Regular cardiac myocyte (primary cell): Measurements from ENCODE around the gene ZNF688. TPM values are rescaled to one million over a fixed set of nuclear protein-coding genes. Genes with fewer than 3 reads are reported as not detected.

ENCODE experiments used
- total RNA-seq: library from RNA; depleted of rRNA; stranded (reverse); fragments of >200 nt; gene quantifications from 2 replicates; pipeline ENCODE4 v1.2.3, GENCODE V29; 2014

The ZNF688 gene
- 5.6 and 12.7 TPM in 2 replicates for total RNA-seq

DNA sequence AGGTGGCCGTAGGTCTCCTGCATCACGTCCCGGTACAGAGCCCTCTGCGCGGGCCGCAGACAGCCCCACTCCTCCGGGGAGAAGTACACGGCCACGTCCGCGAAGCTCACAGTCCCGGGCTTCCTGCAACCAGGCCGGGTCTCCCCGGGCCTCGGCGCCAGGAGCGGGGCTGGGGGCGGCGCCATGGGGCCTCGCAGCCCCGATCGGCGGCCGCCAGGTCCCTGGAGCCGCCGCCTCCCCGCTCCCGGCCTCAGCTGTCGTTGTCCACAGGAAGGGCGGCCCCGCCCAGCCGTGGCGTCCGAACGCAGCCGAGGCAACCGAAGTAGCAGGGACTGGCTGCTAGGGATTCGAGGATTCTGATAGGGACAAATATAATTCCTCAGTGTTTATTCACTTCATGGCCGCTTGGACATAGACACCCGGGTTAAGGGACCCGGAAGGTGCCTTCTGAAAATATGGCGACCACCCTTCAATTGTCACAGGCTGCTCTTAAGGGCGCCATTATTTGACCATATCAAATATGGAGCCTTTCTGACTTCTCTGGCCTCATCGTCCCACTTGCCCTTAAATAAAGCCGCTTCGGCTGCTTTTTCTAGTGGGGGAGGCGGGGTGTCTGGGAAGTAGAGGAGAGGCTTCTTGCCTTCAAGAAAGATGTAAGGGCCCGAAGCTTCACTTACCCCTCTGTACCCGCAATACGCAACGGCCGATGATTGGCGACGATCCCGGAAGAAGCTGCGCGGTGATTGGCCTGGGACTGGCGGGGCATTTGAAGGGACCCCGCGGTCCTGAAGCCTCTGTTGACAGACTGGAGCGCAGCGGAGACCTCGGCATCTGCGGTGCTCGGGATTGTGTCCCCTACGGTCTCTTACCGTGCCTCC lies at the start of gene ZNF688:
ZNF688 (minus strand) TSS at position 270 of the 878 bp plus-strand sequence; CDS start at position 185, 85 bp downstream.

DNA sequence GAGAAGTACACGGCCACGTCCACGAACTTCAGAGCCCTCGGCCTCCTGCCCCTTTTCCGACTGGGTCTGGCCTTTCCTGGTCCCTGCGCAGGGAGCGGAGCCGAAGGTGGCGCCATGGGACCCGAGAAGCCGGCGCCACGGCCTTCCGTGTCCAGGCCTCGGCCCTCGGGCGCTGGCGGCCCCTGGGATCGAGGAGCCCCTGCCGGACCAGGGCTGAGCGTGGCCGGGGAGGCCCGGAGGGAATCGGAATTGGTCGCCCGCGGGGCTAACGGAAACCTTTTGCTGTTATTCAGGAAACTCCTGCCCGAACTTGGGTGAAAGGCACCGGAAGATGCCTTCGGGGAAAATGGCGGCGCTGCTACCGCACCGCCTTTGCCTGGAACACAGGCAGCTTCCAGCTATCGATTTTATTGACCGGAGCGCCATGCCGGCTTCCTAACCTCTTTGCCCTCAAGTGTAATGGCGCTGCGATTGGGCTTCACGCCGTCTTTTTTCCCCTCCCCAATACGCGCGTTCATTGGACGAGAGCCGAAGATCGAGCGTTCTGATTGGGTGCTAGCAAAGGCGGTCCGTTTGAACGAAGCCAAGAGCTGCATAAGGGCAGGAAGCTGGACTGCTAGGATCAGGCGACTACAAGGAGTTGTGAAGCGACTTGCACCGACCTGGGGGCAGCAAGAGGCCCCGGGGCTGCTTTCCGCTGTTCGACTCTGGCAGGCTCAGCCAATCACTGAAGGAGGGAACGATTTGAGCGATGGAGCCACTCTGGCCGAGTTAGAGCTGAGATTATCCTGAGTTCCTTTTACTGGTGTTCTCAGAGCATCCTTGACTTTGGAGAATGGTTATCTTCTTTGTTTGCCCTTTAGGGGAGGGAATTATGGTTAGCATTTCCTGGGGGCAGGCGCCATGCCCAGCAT lies 38.7 kb upstream of the ZNF688 start, which contains the start of gene ZNF689:
ZNF689 (minus strand) TSS at position 464 of the 914 bp plus-strand sequence; CDS start at position 116, 348 bp downstream.

DNA sequence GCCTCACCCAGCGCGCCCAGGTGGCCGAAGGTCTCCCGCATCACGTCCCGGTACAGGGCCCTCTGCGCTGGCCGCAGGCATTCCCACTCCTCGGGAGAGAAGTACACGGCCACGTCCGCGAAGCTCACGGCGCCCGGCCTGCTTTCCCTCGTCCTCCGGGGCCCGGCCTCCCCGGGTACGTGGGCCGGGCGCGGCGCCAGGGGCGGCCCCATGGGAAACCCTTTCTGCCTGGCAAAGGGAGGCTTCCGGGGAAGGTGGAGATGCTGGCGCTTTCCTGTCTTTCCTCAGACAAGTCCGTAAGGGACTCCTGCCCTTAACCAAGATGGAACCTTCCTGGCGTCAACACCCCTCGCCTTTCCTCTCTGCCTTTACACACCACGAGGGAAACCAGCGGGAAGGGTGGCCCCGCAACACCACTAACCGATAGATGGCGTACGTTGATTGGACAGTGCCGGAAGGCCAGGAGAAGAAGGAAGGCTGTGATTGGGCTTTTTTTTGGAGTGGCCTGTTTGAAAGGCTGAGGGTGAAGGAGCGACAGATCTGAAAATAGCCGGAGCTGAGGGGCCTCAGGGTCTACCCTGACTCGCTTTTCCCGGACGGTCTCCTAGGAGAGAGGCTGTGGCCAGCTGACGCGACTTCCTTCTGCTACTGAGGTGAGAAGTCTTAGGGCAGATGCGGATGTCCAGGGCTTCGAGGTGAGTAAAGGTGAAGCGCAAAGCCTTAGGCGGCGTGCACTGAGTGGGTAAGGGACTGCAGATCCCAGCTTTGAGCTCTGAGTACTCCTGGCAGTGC lies 14.1 kb upstream of the ZNF688 start, which contains the start of gene ZNF785:
ZNF785 (minus strand) TSS at position 298 of the 792 bp plus-strand sequence; CDS start at position 212, 86 bp downstream.

DNA sequence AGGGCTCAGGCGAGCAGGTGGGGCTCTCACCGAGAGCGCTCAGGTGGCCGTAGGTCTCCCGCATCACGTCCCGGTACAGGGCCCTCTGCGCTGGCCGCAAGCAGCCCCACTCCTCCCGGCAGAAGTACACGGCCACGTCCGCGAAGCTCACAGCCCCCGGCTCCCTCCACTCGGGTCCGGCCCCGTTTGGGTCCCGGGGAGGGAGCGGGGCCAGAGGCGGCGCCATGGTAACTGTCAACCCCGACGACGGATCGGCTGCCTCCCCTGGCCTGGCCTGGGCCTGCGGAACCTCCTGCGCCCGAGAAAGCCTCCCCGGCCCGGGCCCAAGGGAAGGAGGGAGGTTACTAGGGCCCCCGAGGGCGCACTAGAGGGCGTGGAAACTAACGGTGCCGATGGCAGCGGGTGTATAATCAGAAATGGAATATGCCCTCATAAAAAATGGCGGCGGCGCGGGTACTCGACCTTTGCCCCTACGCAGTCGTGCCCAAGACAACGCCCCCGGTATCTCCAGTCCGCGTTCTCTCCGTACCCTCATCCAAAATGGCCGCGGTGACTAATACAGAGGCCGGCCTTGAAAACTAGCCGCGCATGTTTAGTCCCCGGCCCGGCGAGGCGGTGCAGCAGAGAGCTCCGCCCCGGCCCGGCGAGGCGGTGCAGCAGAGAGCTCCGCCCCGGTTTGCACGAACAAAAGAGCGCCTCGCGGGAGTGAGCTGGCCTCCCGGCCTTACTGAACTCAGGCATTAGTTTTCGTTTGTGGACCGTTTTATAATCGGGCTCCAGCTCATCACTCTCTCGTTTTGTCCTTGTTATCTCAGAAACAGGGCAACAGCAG lies 13.3 kb downstream of the ZNF688 start, which contains the start of gene ZNF764:
ZNF764 (minus strand) TSS at position 418 of the 832 bp plus-strand sequence; CDS start at position 226, 192 bp downstream.

DNA sequence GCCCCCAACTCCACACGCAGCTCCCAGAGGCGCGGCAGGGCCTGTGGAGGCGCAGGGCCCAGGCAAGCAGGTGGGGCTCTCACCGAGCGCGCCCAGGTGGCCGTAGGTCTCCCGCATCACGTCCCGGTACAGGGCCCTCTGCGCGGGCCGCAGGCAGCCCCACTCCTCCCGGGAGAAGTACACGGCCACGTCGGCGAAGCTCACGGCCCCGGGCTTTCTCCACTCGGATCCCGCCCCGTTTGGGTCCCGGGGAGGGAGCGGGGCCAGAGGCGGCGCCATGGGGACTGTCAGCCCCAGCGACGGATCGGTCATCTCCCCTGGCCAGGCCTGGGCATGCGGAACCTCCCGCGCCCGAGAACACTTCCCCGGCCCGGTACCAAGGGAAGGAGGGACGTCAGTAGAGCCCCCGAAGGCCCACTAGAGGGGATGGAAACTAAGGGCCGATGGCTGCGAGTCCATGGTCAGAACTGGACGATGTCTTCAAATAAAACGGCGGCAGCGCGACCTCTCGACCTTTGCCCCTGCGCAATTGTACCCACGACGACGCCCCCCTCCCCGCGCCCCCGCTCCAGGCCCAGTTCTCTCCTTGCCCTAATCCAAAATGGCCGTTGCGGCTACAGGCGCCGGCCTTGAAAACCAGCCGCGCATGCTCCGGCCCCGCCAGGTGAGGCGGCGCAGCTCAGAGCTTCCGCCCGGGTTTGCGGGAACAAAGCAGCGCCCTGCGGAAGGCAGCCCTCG lies 37.0 kb downstream of the ZNF688 start, which contains the start of gene ZNF747:
ZNF747 (minus strand) TSS at position 491 of the 738 bp plus-strand sequence; CDS start at position 312, 179 bp downstream.

DNA sequence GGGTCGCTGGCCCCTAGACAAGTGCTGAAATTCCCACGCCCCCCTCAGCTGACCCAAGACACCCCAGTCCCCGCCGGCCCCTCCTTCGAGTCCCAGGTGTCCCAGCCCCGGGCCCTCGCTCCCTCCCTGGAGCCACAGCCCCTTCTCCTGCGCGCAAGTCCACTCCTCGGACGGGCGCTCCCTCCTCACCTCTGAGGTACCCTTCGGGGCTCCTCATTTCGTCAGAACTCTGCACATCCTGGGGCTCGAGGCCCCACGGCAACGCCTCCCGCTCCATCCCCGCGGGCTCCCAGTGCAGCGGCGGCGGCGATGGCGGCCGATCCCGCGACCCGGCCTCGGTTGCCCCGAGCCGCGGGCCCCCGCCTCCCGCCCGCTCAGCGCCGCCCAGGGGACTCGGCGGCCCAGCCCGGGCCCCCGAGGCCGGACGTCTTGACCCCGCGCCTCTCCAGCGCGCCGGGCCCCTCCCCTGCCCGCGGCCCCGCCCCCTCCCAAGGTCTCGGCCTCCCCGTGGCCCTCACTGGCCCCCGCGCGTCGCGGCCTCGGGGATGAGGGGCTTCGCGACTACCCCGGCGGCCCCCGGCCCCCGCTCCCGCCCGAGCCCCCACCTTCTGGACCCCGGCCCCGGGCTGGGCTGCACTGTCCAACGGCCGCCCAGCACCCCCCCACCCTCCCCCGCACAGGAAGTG lies 45.2 kb downstream of the ZNF688 start, which contains the start of gene ZNF768:
ZNF768 (minus strand) TSS at position 430 of the 686 bp plus-strand sequence; CDS start at position 277, 153 bp downstream.

Other genes with a start within 250 kb of the ZNF688 start
- gene CD2BP2, start 216.4 kb downstream of the ZNF688 start, total RNA-seq = 27.3 and 45.8 TPM in 2 replicates
- 19.2 and 38.0 TPM in 2 replicates for gene TBC1D10B, start 201.2 kb downstream of the ZNF688 start, total RNA-seq
- gene MYL11, start 196.9 kb downstream of the ZNF688 start, total RNA-seq = not detected in 2 replicates
- not detected in 2 replicates for gene SEPTIN1, start 189.2 kb downstream of the ZNF688 start, total RNA-seq
- gene ZNF48, start 176.3 kb downstream of the ZNF688 start, total RNA-seq = 6.5 and 6.8 TPM in 2 replicates
- gene ZNF771, start 164.1 kb downstream of the ZNF688 start, total RNA-seq = 12.7 and 21.1 TPM in 2 replicates
- 10.4 and 38.0 TPM in 2 replicates for gene DCTPP1, start 141.7 kb downstream of the ZNF688 start, total RNA-seq
- gene SEPHS2, start 125.8 kb downstream of the ZNF688 start, total RNA-seq = 6.5 and 28.4 TPM in 2 replicates
- not detected in 2 replicates for gene ITGAL, start 99.0 kb downstream of the ZNF688 start, total RNA-seq
- 18.0 and 19.4 TPM in 2 replicates for gene ZNF768, start 45.1 kb downstream of the ZNF688 start, total RNA-seq
- gene ZNF747, start 36.9 kb downstream of the ZNF688 start, total RNA-seq = 8.6 and 10.4 TPM in 2 replicates
- 4.2 and 4.4 TPM in 2 replicates for gene ZNF764, start 13.3 kb downstream of the ZNF688 start, total RNA-seq
- gene ZNF785, start 14.0 kb upstream of the ZNF688 start, total RNA-seq = 7.3 and 8.1 TPM in 2 replicates
- gene ZNF689, start 38.7 kb upstream of the ZNF688 start, total RNA-seq = 2.3 and 5.2 TPM in 2 replicates
- gene PRR14, start 79.2 kb upstream of the ZNF688 start, total RNA-seq = 4.4 and 5.9 TPM in 2 replicates
- gene FBRS, start 86.7 kb upstream of the ZNF688 start, total RNA-seq = 12.1 and 22.0 TPM in 2 replicates
- 19.2 and 24.0 TPM in 2 replicates for gene SRCAP, start 127.5 kb upstream of the ZNF688 start, total RNA-seq
- gene PHKG2, start 176.7 kb upstream of the ZNF688 start, total RNA-seq = 14.9 and 18.2 TPM in 2 replicates
- 1.4 and 2.7 TPM in 2 replicates for gene CFAP119, start 190.3 kb upstream of the ZNF688 start, total RNA-seq
- gene RNF40, start 190.6 kb upstream of the ZNF688 start, total RNA-seq = 69.9 and 93.6 TPM in 2 replicates
- gene ZNF629, start 215.5 kb upstream of the ZNF688 start, total RNA-seq = 5.4 and 6.7 TPM in 2 replicates